ENCODE measurements around the gene ACOT13. TPM values are rescaled to one million over a fixed set of nuclear protein-coding genes. Genes with fewer than 3 reads are reported as not detected.

The ACOT13 gene
- total RNA-seq, 2 donors from 2014 or later = 36.2 to 43.1 TPM

DNA sequence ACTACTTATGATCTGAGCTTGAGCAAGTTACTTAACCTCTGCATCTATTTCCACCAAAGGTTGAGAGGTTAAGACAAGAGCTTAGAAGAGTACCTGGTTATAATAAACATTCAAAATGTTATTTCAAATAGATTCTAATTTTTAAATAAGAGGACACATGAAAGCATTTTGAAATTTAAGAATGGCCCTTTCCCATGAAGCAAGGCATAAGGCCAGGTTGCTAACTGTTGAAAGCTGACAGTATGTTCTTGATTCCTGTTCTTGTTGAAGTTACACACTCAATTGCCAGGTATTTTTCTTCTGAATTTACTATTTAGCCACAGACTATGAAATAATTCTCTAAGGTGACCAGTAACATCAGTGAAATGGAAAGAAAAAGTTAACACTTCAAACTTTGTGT, 37.6 kb downstream of the ACOT13 start:
- H3K9me3 ChIP-seq (ENCODE audit: control insufficient read depth, low read length) = no peaks in the 10 kb centered on the region
- Mint-ChIP-seq H3K36me3 (ENCODE audit: low read depth) (peaks cover 65% of the 10 kb centered on the region), H3K4me3 (no peak overlapping the region), H3K27me3 (ENCODE audit: insufficient read depth) (no peaks in the 10 kb centered on the region), H3K27ac (no peak overlapping the region), H3K9me3 (no peaks in the 10 kb centered on the region), H3K4me1 (peaks cover 26% of the 10 kb centered on the region)
- no peak overlapping the region for H3K27ac ChIP-seq (ENCODE audit: low read depth, low read length)
- no peaks in the 10 kb centered on the region for H3K27me3 ChIP-seq (ENCODE audit: control insufficient read depth, insufficient read depth, low read length, poor library complexity, severe bottlenecking)
- no peaks in the 10 kb centered on the region for H3K4me1 ChIP-seq (ENCODE audit: control insufficient read depth, insufficient read depth, low read length)
- H3K36me3 ChIP-seq (ENCODE audit: control insufficient read depth, insufficient read depth, low read length) = peaks cover 75% of the 10 kb centered on the region
- H3K4me3 ChIP-seq (ENCODE audit: low read length) = no peak overlapping the region
- TF ChIP-seq, protein P1, sequence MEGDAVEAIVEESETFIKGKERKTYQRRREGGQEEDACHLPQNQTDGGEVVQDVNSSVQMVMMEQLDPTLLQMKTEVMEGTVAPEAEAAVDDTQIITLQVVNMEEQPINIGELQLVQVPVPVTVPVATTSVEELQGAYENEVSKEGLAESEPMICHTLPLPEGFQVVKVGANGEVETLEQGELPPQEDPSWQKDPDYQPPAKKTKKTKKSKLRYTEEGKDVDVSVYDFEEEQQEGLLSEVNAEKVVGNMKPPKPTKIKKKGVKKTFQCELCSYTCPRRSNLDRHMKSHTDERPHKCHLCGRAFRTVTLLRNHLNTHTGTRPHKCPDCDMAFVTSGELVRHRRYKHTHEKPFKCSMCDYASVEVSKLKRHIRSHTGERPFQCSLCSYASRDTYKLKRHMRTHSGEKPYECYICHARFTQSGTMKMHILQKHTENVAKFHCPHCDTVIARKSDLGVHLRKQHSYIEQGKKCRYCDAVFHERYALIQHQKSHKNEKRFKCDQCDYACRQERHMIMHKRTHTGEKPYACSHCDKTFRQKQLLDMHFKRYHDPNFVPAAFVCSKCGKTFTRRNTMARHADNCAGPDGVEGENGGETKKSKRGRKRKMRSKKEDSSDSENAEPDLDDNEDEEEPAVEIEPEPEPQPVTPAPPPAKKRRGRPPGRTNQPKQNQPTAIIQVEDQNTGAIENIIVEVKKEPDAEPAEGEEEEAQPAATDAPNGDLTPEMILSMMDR (conservative IDR thresholded peaks at IDR 0.05) = no peak
- H3K9ac ChIP-seq (ENCODE audit: extremely low read depth, low read length, poor library complexity, severe bottlenecking) = no peak overlapping the region
- no peak for DNase-seq

DNA sequence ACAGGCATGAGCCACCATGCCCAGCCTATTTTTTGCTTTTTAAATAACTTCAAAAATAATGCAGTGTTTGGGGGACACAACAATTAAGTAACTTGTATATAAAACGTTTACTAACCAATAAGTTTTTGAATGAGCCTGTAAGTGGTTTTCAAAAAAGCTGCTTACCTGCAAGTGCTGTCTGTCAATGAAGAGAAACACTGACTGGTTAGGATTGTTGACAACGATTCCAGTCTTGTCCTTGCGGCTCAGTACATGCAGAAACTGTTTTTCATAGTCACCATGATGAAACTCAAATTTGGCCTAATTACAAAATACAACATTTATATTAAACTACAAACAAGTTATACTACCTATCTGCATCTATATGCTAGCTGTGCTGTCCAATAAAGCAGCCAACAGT, 41.7 kb downstream of the ACOT13 start:
- no peak for DNase-seq
- H3K9me3 Mint-ChIP-seq = no peaks in the 10 kb centered on the region
- no peaks in the 10 kb centered on the region for H3K27me3 Mint-ChIP-seq (ENCODE audit: insufficient read depth)
- TF ChIP-seq, protein P1 (conservative IDR thresholded peaks at IDR 0.05) = no peak
- H3K36me3 ChIP-seq (ENCODE audit: control insufficient read depth, insufficient read depth, low read length) = peaks cover 98% of the 10 kb centered on the region
- 91 to 97% methylated on average over 1 to 3 of the region's 3 CpGs for WGBS, 2 experiments (ENCODE audit: insufficient coverage in 1 of 2, insufficient read length in 1 of 2)
- no peak overlapping the region for H3K27ac ChIP-seq (ENCODE audit: low read depth, low read length)
- no peaks in the 10 kb centered on the region for H3K4me1 ChIP-seq (ENCODE audit: control insufficient read depth, insufficient read depth, low read length)
- no peak overlapping the region for H3K9ac ChIP-seq (ENCODE audit: extremely low read depth, low read length, poor library complexity, severe bottlenecking)
- H3K36me3 Mint-ChIP-seq (ENCODE audit: low read depth) = peaks cover 83% of the 10 kb centered on the region
- no peaks in the 10 kb centered on the region for H3K27me3 ChIP-seq (ENCODE audit: control insufficient read depth, insufficient read depth, low read length, poor library complexity, severe bottlenecking)
- H3K4me3 Mint-ChIP-seq = no peak overlapping the region
- H3K4me3 ChIP-seq (ENCODE audit: low read length) = no peak overlapping the region
- no peaks in the 10 kb centered on the region for H3K9me3 ChIP-seq (ENCODE audit: control insufficient read depth, low read length)
- peaks cover 9% of the 10 kb centered on the region for H3K4me1 Mint-ChIP-seq
- H3K27ac Mint-ChIP-seq = no peak overlapping the region

DNA sequence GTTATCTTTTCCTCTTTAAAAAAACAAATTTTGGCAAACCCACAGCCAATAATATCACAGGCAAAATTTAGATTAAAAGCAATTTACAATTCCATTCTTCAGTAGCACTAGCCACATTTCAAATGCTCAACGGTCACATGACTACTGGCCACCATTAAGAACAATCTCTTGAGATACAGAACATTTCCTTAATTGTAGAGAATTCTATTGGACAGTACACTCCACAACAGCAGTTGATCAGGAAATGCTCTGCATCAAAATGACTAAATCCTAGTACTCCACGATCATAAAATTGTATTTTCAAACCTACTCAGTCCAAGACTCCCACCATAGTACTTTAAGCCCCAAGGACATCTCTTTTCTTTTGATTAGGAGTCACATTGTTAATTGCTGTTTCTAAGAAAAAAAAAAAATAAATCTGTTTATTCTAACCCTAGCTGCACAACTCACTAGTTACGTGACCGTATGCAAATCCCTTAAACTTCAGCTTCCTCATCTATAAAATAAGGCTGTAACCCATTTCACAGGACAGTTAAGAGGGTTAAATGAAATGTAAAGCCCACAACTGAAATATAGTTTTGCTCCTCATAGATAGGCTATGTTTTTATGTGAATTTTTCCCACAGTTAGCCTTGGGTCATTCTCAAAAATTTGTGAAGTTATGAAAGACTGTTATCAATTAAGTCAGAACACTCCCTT, 42.3 kb downstream of the ACOT13 start:
- Mint-ChIP-seq H3K36me3 (ENCODE audit: low read depth) (peaks cover 83% of the 10 kb centered on the region), H3K4me1 (peaks cover 7% of the 10 kb centered on the region), H3K27ac (no peak overlapping the region), H3K4me3 (no peak overlapping the region), H3K27me3 (ENCODE audit: insufficient read depth) (no peaks in the 10 kb centered on the region), H3K9me3 (no peaks in the 10 kb centered on the region)
- 98% methylated on average over 4 of the region's 4 CpGs; no CpG with 5 or more reads in 1 of the 2 experiments for WGBS, 2 experiments (ENCODE audit: insufficient coverage in 1 of 2, insufficient read length in 1 of 2)
- DNase-seq = no peak
- Histone ChIP-seq H3K9me3 (ENCODE audit: control insufficient read depth, low read length) (no peaks in the 10 kb centered on the region), H3K27ac (ENCODE audit: low read depth, low read length) (no peak overlapping the region), H3K27me3 (ENCODE audit: control insufficient read depth, insufficient read depth, low read length, poor library complexity, severe bottlenecking) (no peaks in the 10 kb centered on the region), H3K36me3 (ENCODE audit: control insufficient read depth, insufficient read depth, low read length) (peaks cover 98% of the 10 kb centered on the region), H3K4me3 (ENCODE audit: low read length) (no peak overlapping the region), H3K4me1 (ENCODE audit: control insufficient read depth, insufficient read depth, low read length) (no peaks in the 10 kb centered on the region), H3K9ac (ENCODE audit: extremely low read depth, low read length, poor library complexity, severe bottlenecking) (no peak overlapping the region)
- TF ChIP-seq, protein P1 (conservative IDR thresholded peaks at IDR 0.05) = no peak

Measured in endodermal cell (in vitro differentiated cells).